IPS-20b (cell line): Measurements from ENCODE around the gene PLAGL2.

Source experiments
- H3K27ac ChIP-seq: one replicate; pipeline ENCODE4 v1.5.1; 2013; ENCODE audit warnings: low read length
- H3K27me3 ChIP-seq: 2 replicates; pipeline ENCODE4 v1.6.1; 2013; ENCODE audit warnings: mild to moderate bottlenecking, low read length, inconsistent platforms; ENCODE audit not compliant: insufficient read depth
- H3K36me3 ChIP-seq: 2 replicates; pipeline ENCODE4 v1.6.1; 2013; ENCODE audit warnings: low read depth, mild to moderate bottlenecking, inconsistent platforms, low read length, moderate library complexity; ENCODE audit not compliant: insufficient read depth
- H3K4me1 ChIP-seq: 2 replicates; pipeline ENCODE4 v1.6.1; 2013; ENCODE audit warnings: mild to moderate bottlenecking, control low read depth, inconsistent platforms, low read length, moderate library complexity; ENCODE audit not compliant: insufficient read depth
- H3K4me3 ChIP-seq: 2 replicates; pipeline ENCODE4 v1.5.1; 2013; ENCODE audit warnings: mild to moderate bottlenecking, low read length, inconsistent platforms
- H3K9ac ChIP-seq: 2 replicates; pipeline ENCODE4 v1.6.1; 2013; ENCODE audit warnings: low read depth, mild to moderate bottlenecking, inconsistent platforms, low read length, moderate library complexity
- H3K9me3 ChIP-seq: 2 replicates; pipeline ENCODE4 v1.6.1; 2013; ENCODE audit warnings: mild to moderate bottlenecking, low read depth, low read length, inconsistent platforms; ENCODE audit not compliant: insufficient read depth

The PLAGL2 gene

DNA sequence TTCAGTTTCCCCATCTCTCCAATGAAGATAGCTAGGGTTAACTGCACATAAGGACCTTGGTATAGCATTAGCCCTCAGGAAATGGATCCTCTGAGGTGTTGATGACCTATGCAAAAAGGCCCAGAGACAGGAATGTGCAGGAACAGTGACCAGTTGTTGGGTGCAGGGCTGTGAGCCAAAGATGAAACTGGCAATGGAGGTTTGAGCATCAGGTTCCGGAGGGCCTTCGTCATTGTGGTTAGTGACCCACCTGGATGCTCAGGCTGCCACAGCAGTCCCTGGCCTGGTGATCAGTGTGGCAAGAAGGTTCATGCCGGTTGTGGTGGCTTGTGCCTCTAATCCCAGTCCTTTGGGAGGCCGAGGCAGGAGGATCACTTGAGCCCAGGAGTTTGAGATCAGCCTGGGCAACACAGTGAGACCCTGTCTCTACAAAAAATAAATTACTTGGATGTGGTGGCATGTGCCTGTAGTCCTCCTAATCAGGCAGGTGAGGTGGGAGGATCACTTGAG is 54.3 kb downstream of the PLAGL2 start:
- Histone ChIP-seq H3K27ac (no peak overlapping the region), H3K36me3 (peaks cover 66% of the 10 kb centered on the region), H3K4me1 (no peaks in the 10 kb centered on the region), H3K9ac (no peak overlapping the region), H3K4me3 (no peak overlapping the region), H3K27me3 (no peaks in the 10 kb centered on the region), H3K9me3 (no peaks in the 10 kb centered on the region)

DNA sequence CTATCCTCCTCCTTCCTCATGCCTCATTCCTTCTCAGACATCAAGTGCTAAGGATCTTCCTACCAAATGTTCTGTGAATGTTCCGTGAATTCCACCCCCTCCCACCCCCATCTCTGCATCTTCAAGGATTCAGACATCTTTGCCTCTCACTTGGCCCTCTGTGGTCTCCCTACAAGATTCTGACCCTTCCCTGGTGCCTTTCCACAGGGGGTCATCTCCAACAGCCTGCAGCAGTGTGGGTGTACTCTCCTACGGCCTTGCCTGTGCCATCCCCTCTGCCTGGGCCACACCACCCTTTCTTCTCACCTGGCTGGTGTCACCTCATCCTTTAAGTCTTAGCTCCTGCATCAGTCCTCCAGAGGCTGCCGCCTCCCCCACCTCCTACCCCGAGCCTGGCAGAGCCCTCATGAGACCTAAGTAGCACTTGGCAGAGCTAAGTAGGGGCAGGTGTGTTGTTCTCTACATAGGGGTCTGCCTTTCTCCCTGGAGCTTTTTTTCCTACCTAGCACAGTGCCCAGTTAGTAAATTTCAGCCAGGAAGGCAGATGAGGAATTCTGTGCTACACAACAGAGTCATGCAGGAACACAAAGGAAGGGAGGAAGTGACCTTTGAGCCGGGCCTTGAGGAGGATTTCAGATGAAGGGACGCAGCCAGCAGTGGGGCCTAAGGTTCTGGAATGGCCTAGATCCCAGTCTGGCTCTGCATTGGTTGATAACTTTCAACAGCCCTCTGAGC is 55.0 kb downstream of the PLAGL2 start:
- Histone ChIP-seq H3K9me3 (no peaks in the 10 kb centered on the region), H3K36me3 (peaks cover 65% of the 10 kb centered on the region), H3K9ac (no peak overlapping the region), H3K4me3 (no peak overlapping the region), H3K4me1 (no peaks in the 10 kb centered on the region), H3K27me3 (no peaks in the 10 kb centered on the region), H3K27ac (no peak overlapping the region)

DNA sequence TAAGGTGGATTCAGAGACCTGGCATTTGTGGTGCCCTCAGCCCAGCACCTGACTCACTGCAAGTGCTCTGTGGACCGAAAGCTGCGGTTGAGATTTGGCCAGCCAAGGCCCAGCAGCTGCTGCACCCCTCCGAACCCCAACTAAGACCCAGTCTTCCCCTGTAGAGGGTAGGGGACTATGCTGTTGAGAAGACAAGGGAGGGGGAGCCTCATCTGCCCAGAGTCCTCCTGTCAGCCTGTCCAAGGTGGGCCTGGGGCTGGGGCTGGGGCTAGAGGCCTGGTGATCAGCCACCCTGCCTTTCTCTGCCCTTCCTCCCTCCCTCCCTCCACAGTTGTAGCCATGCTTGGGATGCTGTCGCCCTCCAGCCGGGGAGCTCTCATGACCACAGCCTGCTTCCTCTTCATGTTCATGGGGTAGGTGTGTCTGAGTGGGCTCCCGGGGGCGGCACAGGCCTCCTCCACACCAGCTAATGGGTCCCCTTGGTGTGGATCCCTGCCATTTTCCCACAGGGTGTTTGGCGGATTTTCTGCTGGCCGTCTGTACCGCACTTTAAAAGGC is 57.2 kb downstream of the PLAGL2 start:
- Histone ChIP-seq H3K27me3 (no peaks in the 10 kb centered on the region), H3K9me3 (no peaks in the 10 kb centered on the region), H3K4me1 (no peaks in the 10 kb centered on the region), H3K9ac (no peak overlapping the region), H3K27ac (no peak overlapping the region), H3K4me3 (no peak overlapping the region), H3K36me3 (peaks cover 80% of the 10 kb centered on the region)

DNA sequence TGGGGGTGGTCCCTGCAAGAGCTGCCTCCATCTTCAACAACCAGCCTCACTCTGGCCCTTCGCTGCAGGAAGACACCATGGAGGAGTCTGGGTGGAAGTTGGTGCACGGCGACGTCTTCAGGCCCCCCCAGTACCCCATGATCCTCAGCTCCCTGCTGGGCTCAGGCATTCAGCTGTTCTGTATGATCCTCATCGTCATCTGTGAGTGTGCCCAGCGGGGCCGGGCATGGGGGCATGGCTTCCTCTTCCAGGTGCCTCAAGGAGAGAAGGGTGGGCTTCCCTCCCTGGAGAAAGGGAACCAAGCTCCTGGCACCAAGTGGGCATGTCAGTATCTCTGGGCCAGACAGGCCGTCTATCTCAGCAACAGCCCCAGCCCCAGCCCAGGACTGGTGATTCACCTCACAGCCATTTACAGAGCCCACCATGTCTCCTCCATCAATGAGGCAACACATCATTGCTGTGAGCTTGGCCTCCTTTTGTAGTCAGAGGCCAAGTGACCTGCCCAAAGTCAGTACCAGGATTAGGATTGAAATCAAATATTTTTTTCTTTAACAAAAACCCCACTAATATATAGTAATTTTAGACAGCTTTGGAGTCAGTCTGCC is 57.9 kb downstream of the PLAGL2 start:
- H3K4me1 ChIP-seq = no peaks in the 10 kb centered on the region
- peaks cover 85% of the 10 kb centered on the region for H3K36me3 ChIP-seq
- H3K9ac ChIP-seq = no peak overlapping the region
- H3K9me3 ChIP-seq = no peaks in the 10 kb centered on the region
- no peaks in the 10 kb centered on the region for H3K27me3 ChIP-seq
- no peak overlapping the region for H3K27ac ChIP-seq
- H3K4me3 ChIP-seq = no peak overlapping the region

DNA sequence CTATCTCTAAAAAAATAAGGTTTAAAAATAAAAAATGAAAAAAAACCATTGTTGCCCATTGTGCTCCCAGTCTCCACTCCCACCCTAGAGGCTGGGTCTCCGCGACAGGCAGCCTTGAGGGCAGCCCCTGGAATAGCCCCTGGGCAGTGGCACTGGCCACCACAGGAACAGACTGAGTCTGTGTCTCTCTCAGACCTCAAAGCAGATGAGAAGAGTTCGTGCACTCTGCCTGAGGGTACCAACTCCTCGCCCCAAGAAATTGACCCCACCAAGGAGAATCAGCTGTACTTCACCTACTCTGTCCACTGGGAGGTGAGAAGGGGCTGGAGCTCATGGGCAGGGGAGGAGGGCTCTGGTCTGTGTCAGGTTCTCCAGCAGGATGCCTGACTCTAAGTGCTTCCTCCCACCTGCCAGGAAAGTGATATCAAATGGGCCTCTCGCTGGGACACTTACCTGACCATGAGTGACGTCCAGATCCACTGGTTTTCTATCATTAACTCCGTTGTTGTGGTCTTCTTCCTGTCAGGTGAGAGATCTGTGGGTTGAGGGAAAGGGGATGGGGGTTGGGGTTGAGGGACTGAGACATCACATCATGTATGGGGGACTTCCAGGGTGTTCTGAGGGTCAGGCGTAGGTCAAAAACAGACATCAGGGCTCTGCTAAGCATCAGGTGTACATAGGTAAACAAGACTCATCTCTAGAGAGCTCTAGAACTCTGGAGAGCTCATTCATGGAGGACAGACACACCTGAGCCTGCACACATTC is 62.5 kb downstream of the PLAGL2 start:
- Histone ChIP-seq H3K4me3 (no peak overlapping the region), H3K27me3 (no peaks in the 10 kb centered on the region), H3K27ac (no peak overlapping the region), H3K36me3 (peaks cover 92% of the 10 kb centered on the region), H3K9ac (no peak overlapping the region), H3K9me3 (no peaks in the 10 kb centered on the region), H3K4me1 (no peaks in the 10 kb centered on the region)

DNA sequence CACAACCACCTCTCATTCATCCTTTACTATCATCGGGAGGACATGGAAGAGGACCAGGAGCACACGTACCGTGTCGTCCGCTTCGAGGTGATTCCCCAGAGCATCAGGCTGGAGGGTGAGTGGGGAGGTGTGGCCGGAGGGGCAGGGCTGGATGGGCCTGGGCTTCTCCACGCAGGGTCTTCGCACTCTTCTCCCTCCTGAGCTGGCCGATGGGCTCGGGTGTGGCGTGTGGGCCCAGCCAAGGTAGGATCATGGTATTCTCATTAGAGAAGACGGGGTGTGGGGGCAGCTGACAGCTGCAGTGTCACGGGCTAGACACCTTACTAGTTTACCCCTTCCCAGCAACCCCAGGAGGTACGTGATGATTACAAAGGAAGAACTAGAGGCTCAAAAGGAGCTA is 64.6 kb downstream of the PLAGL2 start:
- Histone ChIP-seq H3K9me3 (no peaks in the 10 kb centered on the region), H3K4me1 (no peaks in the 10 kb centered on the region), H3K27ac (no peak overlapping the region), H3K4me3 (no peak overlapping the region), H3K36me3 (peaks cover 93% of the 10 kb centered on the region), H3K9ac (no peak overlapping the region), H3K27me3 (no peaks in the 10 kb centered on the region)
